GM19238 (cell line): ENCODE data around the gene CCNG2.

Experiments used
- DNase-seq: peaks from one replicate; pipeline ENCODE4 v3.0.0; 2011; ENCODE audit warnings: low spot score; ENCODE audit not compliant: insufficient read length

Gene CCNG2

GRCh38 chr4:77147079-77147782 is 9.8 kb upstream of the CCNG2 start:
- no peak for DNase-seq

- DNase-seq = no peak
These were observed 8.9 kb upstream of the CCNG2 start for GRCh38 chr4:77148078-77148477.

GRCh38 chr4:77149789-77150188 is 7.2 kb upstream of the CCNG2 start:
- DNase-seq = no peak

GRCh38 chr4:77151241-77151640 is 5.8 kb upstream of the CCNG2 start:
- DNase-seq = no peak

GRCh38 chr4:77152421-77152820 is 4.6 kb upstream of the CCNG2 start:
- no peak for DNase-seq

- no peak for DNase-seq
These were observed 4.0 kb upstream of the CCNG2 start for GRCh38 chr4:77153006-77153405.

GRCh38 chr4:77154065-77154464 is 2.9 kb upstream of the CCNG2 start:
- no peak for DNase-seq

- no peak for DNase-seq
These were observed 2.1 kb upstream of the CCNG2 start for GRCh38 chr4:77154761-77155499.

GRCh38 chr4:77155631-77156452 is 1.2 kb upstream of the CCNG2 start:
- DNase-seq = no peak

GRCh38 chr4:77156533-77156911 is 485 bp upstream of the CCNG2 start:
- peak; percentile 90 for DNase-seq

- DNase-seq = peak; percentile 71
These were observed 966 bp downstream of the CCNG2 start for GRCh38 chr4:77157859-77158486.

GRCh38 chr4:77158487-77158861 is 1.5 kb downstream of the CCNG2 start:
- DNase-seq = no peak

GRCh38 chr4:77159806-77160205 is 2.8 kb downstream of the CCNG2 start:
- no peak for DNase-seq

- no peak for DNase-seq
These were observed 6.6 kb downstream of the CCNG2 start for GRCh38 chr4:77163641-77164040.

- no peak for DNase-seq
These were observed 10.2 kb downstream of the CCNG2 start for GRCh38 chr4:77167173-77167572.

GRCh38 chr4:77167866-77168265 is 10.9 kb downstream of the CCNG2 start:
- no peak for DNase-seq

GRCh38 chr4:77169481-77169880 is 12.5 kb downstream of the CCNG2 start:
- no peak for DNase-seq

GRCh38 chr4:77170926-77171325 is 13.9 kb downstream of the CCNG2 start:
- no peak for DNase-seq

GRCh38 chr4:77172336-77172735 is 15.3 kb downstream of the CCNG2 start:
- DNase-seq = no peak

GRCh38 chr4:77174426-77174825 is 17.4 kb downstream of the CCNG2 start:
- no peak for DNase-seq

GRCh38 chr4:77175201-77175611 is 18.2 kb downstream of the CCNG2 start:
- DNase-seq = no peak

- no peak for DNase-seq
These were observed 19.6 kb downstream of the CCNG2 start for GRCh38 chr4:77176640-77177039.
